Common myeloid progenitor, CD34-positive (primary cell): ENCODE measurements around the gene NXPE4.

Experiments used
- CTCF ChIA-PET: fragments of 350-600 bp; sonication (Branson Sonifier 250); formaldehyde crosslinking; loops from one replicate; lab custom pipeline; 2021; ENCODE audit warnings: antibody characterized with exemption; lab: Charles Lee
- POLR2A ChIA-PET: fragments of 350-600 bp; sonication (Branson Sonifier 250); formaldehyde crosslinking; loops from one replicate; lab custom pipeline; 2021; ENCODE audit warnings: antibody characterized with exemption; lab: Charles Lee
- DNase-seq, 3 donors: peaks; one replicate each; pipeline versions ENCODE4 v3.0.0 to v3.0.0-alpha.2; 2013
- H3K27ac ChIP-seq, 2 experiments: 1 replicate in 1 of 2; 2 replicates in 1 of 2; pipeline ENCODE4 v1.7.0; 2013; ENCODE audit warnings: inconsistent platforms in 2 of 2, low read length in 2 of 2, mild to moderate bottlenecking in 2 of 2, low read depth in 1 of 2, moderate library complexity in 1 of 2; ENCODE audit not compliant: severe bottlenecking in 2 of 2, insufficient read depth in 1 of 2, poor library complexity in 1 of 2
- H3K27me3 ChIP-seq, 5 experiments: replicated peaks in 2 of 5; 1 replicate in 3 of 5; 2 replicates in 2 of 5; pipeline versions ENCODE4 v1.6.1 to v1.7.0; 2013; ENCODE audit warnings: low read length in 4 of 5, mild to moderate bottlenecking in 2 of 5, moderate library complexity in 2 of 5, inconsistent platforms in 1 of 5; ENCODE audit not compliant: insufficient read depth in 5 of 5, control insufficient read depth in 4 of 5
- H3K36me3 ChIP-seq, 4 experiments: 1 replicate in 2 of 4; 2 replicates in 2 of 4; pipeline versions ENCODE4 v1.6.1 to v1.7.0; 2013; ENCODE audit warnings: low read length in 3 of 4, control low read depth in 1 of 4, mild to moderate bottlenecking in 1 of 4; ENCODE audit not compliant: control insufficient read depth in 4 of 4, insufficient read depth in 4 of 4
- H3K4me1 ChIP-seq, 4 experiments: 1 replicate in 3 of 4; 2 replicates in 1 of 4; pipeline versions ENCODE4 v1.6.1 to v1.7.1; 2013; ENCODE audit warnings: low read length in 3 of 4, mild to moderate bottlenecking in 3 of 4, control low read depth in 1 of 4, inconsistent platforms in 1 of 4, moderate library complexity in 1 of 4; ENCODE audit not compliant: control insufficient read depth in 4 of 4, insufficient read depth in 4 of 4; ENCODE audit errors: control extremely low read depth in 1 of 4
- H3K4me3 ChIP-seq, 7 experiments: 1 replicate in 4 of 7; 2 replicates in 3 of 7; pipeline versions ENCODE4 v1.5.1 to v1.7.0; 2013; ENCODE audit warnings: mild to moderate bottlenecking in 7 of 7, low read length in 6 of 7, moderate library complexity in 6 of 7, inconsistent platforms in 2 of 7, low read depth in 2 of 7, control low read depth in 1 of 7; ENCODE audit not compliant: insufficient read depth in 4 of 7, control insufficient read depth in 1 of 7; ENCODE audit errors: extremely low read depth in 1 of 7
- H3K9me3 ChIP-seq, 5 experiments: 1 replicate in 4 of 5; 2 replicates in 1 of 5; pipeline versions ENCODE4 v1.6.1 to v1.7.1; 2013; ENCODE audit warnings: low read length in 4 of 5, mild to moderate bottlenecking in 2 of 5, inconsistent platforms in 1 of 5, low read depth in 1 of 5, moderate library complexity in 1 of 5; ENCODE audit not compliant: control insufficient read depth in 4 of 5, insufficient read depth in 2 of 5; ENCODE audit errors: control extremely low read depth in 1 of 5
- WGBS: methylation state at CpG from one replicate; pipeline ENCODE4 v1.1.5; 2013; ENCODE audit not compliant: insufficient coverage; 5-methylcytosine and 5-hydroxymethylcytosine counted together

NXPE4 gene

DNA sequence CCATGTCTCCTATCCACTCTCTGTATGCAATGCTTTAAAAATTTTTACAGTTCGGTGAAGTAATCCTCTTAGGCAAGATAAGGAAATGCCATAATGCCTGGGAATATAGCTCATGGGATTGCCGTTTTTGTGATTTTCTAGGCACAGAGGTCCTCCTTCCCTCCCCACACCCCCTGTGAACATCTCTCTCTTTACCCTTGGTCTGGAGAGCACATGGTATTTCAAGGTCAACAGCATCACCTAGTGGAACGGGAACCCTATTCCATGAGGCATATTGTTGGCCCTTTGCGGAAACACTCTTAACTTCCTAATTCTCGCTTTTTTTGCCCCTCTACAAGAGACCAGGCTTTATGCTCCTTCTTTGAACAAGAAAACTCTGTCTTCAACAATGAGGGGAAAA lies 8.8 kb downstream of the NXPE4 start:
- H3K4me3 ChIP-seq, result no peak overlapping the region
- CTCF ChIA-PET, result no interaction called here
- POLR2A ChIA-PET, result no interaction called here
- H3K4me1 ChIP-seq, result no peaks in the 10 kb centered on the region
- peaks cover 0 to 34% (median 15%) of the 10 kb centered on the region in 5 experiments for H3K9me3 ChIP-seq
- no peaks in the 10 kb centered on the region for H3K36me3 ChIP-seq
- 96% methylated on average over 4 of the region's 5 CpGs for WGBS
- H3K27ac ChIP-seq, result no peak overlapping the region
- H3K27me3 ChIP-seq, result no peaks in the 10 kb centered on the region
- no peak for DNase-seq

GRCh38 chr11:114571712-114572111 lies 23.9 kb downstream of the NXPE4 start:
- no peaks in the 10 kb centered on the region for H3K9me3 ChIP-seq
- POLR2A ChIA-PET, result no interaction called here
- DNase-seq, result peak in 1 of 3 donors; percentile 2
- no peaks in the 10 kb centered on the region for H3K4me1 ChIP-seq
- no peak overlapping the region for H3K27ac ChIP-seq
- 67% methylated on average over 1 of the region's 1 CpG for WGBS
- no peaks in the 10 kb centered on the region for H3K36me3 ChIP-seq
- no peak overlapping the region for H3K4me3 ChIP-seq
- CTCF ChIA-PET, result no interaction called here
- no peaks in the 10 kb centered on the region for H3K27me3 ChIP-seq

DNA sequence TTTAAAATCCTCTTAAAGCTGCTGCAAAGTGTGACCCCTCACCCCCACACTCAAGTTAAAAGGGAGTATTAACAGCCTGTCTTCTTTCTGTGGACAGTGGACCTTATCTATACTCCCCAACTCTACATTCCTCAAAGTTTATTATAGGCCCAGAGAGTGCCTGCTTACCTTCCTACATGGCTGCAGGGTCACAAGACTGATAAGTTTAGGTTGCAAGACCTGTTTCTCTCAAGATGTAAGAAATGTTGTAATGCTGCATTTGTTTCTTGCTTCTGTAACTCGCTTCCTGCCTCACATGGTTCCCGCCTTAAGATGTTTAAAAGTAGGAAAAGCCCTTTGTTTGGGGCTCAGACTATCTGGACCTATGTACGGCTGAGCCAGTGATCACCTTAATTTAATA lies 25.8 kb downstream of the NXPE4 start:
- CTCF ChIA-PET, result no interaction called here
- no peak overlapping the region for H3K4me3 ChIP-seq
- H3K4me1 ChIP-seq, result no peaks in the 10 kb centered on the region
- H3K27ac ChIP-seq, result no peak overlapping the region
- H3K9me3 ChIP-seq, result no peaks in the 10 kb centered on the region
- H3K27me3 ChIP-seq, result no peaks in the 10 kb centered on the region
- H3K36me3 ChIP-seq, result no peaks in the 10 kb centered on the region
- 100% methylated on average over 2 of the region's 3 CpGs for WGBS
- POLR2A ChIA-PET, result no interaction called here
- no peak for DNase-seq

DNA sequence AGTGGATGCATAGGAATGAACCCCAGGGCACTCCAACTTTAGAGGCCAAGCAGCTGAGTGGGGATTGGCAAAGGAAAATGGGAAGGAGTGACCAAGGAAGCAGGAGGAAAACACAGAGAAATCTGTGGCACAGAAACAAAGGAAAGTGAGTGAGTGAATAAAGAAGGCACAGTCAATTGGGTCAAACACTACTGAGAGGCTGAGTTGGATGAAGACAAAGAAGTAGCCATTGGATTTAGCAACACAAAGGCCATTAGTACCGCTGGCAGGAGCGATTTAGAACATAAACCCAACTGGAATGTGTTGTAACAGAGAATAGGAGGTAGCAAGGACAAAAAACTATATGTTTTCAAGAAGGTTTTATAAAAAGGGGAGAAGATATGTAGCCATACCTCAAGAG lies 29.3 kb downstream of the NXPE4 start:
- Histone ChIP-seq H3K4me1 (no peaks in the 10 kb centered on the region), H3K36me3 (no peaks in the 10 kb centered on the region), H3K9me3 (no peaks in the 10 kb centered on the region), H3K27ac (no peak overlapping the region), H3K27me3 (no peaks in the 10 kb centered on the region), H3K4me3 (no peak overlapping the region)
- ChIA-PET CTCF (no interaction called here), POLR2A (no interaction called here)
- no peak for DNase-seq
- 60% methylated on average over 2 of the region's 2 CpGs for WGBS

DNA sequence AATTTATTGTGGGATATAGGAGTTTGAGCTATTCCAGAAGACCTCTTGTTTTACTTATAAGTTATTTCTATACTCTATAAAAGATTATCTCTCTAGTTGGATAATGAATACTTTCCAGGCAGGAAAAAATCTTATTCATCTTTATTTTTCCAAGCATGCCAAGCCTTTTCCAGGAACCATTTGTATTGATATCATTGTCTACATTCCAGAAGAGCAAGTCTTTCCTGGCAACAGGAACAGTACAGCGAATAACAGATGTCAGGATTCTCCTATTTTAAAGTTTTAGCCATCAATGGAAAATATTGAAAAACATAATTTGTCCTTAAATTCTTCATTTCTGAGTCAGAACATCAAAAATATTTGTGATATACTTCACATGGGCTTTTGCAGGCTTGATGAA lies 30.8 kb downstream of the NXPE4 start:
- DNase-seq, result no peak
- H3K4me3 ChIP-seq, result no peak overlapping the region
- no peaks in the 10 kb centered on the region for H3K9me3 ChIP-seq
- POLR2A ChIA-PET, result no interaction called here
- no peaks in the 10 kb centered on the region for H3K4me1 ChIP-seq
- WGBS, result no CpG with 5 or more reads among the region's 1 CpG
- CTCF ChIA-PET, result no interaction called here
- no peak overlapping the region for H3K27ac ChIP-seq
- H3K36me3 ChIP-seq, result no peaks in the 10 kb centered on the region
- no peaks in the 10 kb centered on the region for H3K27me3 ChIP-seq

DNA sequence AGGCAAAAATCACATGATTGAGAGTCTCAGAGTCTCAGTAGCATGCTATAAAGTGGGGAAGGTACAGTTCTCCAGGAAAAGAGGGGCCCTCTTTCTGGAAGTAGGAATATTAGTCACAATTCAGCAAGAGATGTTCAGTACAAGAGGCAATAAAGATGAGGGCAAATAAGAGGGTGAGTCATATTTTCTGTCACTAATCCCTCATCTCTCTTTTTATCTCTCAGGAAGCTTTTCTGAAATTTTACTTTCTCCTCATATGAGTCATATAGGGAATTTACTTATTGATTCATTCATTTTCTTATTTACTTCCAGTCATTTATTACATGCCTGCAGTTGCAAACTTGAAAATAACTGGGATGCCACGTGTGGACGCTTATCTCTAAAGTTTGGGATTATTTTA lies 32.5 kb downstream of the NXPE4 start:
- WGBS, result 100% methylated on average over 2 of the region's 2 CpGs
- no peaks in the 10 kb centered on the region for H3K4me1 ChIP-seq
- no peak overlapping the region for H3K4me3 ChIP-seq
- ChIA-PET POLR2A (no interaction called here), CTCF (no interaction called here)
- H3K27ac ChIP-seq, result no peak overlapping the region
- no peak for DNase-seq
- no peaks in the 10 kb centered on the region for H3K36me3 ChIP-seq
- no peaks in the 10 kb centered on the region for H3K9me3 ChIP-seq
- no peaks in the 10 kb centered on the region for H3K27me3 ChIP-seq

DNA sequence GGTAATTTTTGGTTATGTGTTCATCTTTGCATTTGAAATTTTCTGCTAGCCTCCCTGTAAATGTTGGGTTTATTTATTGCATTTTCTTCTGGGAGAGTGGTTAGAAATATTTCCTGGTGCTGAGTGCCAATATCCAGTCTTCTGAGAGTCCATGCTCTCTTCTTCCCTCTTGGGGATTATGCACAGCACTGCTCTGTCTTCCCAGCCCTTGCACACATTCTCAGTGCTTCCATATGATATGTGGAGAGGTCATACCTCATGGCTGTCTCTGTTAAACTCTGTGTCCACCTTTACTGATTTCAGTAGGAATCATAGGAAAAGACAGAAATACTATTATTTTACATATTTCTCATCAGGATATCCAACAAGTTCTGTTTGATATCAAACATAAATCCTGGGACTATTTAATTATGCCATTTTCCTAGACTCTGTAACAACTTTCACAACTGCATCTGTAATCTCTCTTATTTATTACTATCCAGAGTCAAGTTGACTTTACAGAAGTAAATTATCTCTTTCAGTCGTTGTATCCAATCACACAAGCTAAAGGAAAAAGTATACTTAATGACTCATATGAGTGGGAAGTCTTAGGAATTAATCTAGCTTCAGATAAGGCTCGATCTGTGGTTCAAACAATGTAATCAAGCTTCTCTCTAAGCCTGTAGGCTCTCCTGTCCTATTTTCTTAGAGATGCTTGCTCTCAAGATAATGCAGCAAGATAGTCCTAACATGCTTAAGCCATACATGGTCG lies 33.2 kb downstream of the NXPE4 start:
- no peak overlapping the region for H3K27ac ChIP-seq
- DNase-seq, result no peak
- no peak overlapping the region for H3K4me3 ChIP-seq
- 86% methylated on average over 1 of the region's 3 CpGs for WGBS
- H3K4me1 ChIP-seq, result no peaks in the 10 kb centered on the region
- no peaks in the 10 kb centered on the region for H3K27me3 ChIP-seq
- CTCF ChIA-PET, result no interaction called here
- H3K9me3 ChIP-seq, result no peaks in the 10 kb centered on the region
- POLR2A ChIA-PET, result no interaction called here
- H3K36me3 ChIP-seq, result no peaks in the 10 kb centered on the region
